ENCODE results near the gene WDR18. TPM values are rescaled to one million over a fixed set of nuclear protein-coding genes. Genes with fewer than 3 reads are reported as not detected.
A peak's percentile ranks its signal among the peaks of the same experiment; 100 is the strongest.

Gene WDR18
- total RNA-seq, 2 experiments from 2014 or later, result 39.2 to 49.2 TPM

- no peak for DNase-seq
- ChIA-PET CTCF (interaction anchor here (1.5 kb wide), 2 partner anchors 58 to 264 kb away, joined by 3 to 4 read pairs; no protein-coding TSS in a partner anchor), POLR2A (no interaction called here)
- no peak overlapping the region for H3K27ac Mint-ChIP-seq
- H3K9me3 Mint-ChIP-seq, result no peaks in the 10 kb centered on the region
- peaks cover 18% of the 10 kb centered on the region for H3K4me1 Mint-ChIP-seq
- no peaks in the 10 kb centered on the region for H3K36me3 Mint-ChIP-seq (ENCODE audit: low read depth)
- no peaks in the 10 kb centered on the region for H3K27me3 Mint-ChIP-seq
- H3K4me3 Mint-ChIP-seq, result no peak overlapping the region
Measured at GRCh38 chr19:980133-980998, 3.8 kb upstream of the WDR18 start.

GRCh38 chr19:982567-983170 lies 1.5 kb upstream of the WDR18 start:
- Mint-ChIP-seq H3K9me3 (no peaks in the 10 kb centered on the region), H3K4me3 (no peak overlapping the region), H3K27ac (no peak overlapping the region), H3K27me3 (no peaks in the 10 kb centered on the region), H3K36me3 (ENCODE audit: low read depth) (no peaks in the 10 kb centered on the region), H3K4me1 (peaks cover 27% of the 10 kb centered on the region)
- POLR2A ChIA-PET, result no interaction called here
- DNase-seq, result peak; percentile 65
- CTCF ChIA-PET, result interaction anchor here (0.7 to 2.6 kb wide), 9 partner anchors 9 to 284 kb away, joined by 3 to 34 read pairs (median 3); no protein-coding TSS in a partner anchor

GRCh38 chr19:986083-986482 lies 1.9 kb downstream of the WDR18 start:
- Mint-ChIP-seq H3K4me3 (peak overlapping the region; percentile 89), H3K4me1 (peaks cover 27% of the 10 kb centered on the region), H3K9me3 (no peaks in the 10 kb centered on the region), H3K27me3 (no peaks in the 10 kb centered on the region), H3K36me3 (ENCODE audit: low read depth) (peaks cover 3% of the 10 kb centered on the region), H3K27ac (peak overlapping the region; percentile 74)
- DNase-seq, result no peak
- CTCF ChIA-PET, result interaction anchor here (1.2 kb wide), 1 partner anchor 15 kb away, joined by 3 read pairs; no protein-coding TSS in a partner anchor
- POLR2A ChIA-PET, result no interaction called here

DNA sequence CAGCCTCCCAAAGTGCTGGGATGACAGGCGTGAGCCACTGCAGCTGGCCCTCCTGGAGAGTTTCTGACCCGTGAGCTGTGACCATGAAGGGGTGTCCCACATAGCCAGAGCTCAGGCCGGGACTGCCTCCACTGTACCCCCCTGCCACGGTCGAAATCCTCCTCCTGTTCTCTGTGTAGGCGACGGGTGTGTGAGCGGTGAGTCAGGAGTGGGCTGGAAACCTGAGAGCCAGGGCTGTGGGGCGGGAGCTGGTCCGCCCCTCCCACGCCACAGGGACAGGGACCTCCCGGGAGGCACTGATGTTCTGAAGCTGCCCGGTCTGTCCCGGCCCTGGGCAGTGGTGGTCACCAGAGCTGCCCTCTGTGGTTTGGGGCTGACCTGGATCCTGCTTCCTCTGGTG lies 3.9 kb downstream of the WDR18 start:
- DNase-seq, result no peak
- Mint-ChIP-seq H3K4me3 (no peak overlapping the region), H3K27ac (no peak overlapping the region), H3K36me3 (ENCODE audit: low read depth) (peaks cover 7% of the 10 kb centered on the region), H3K4me1 (peaks cover 25% of the 10 kb centered on the region), H3K9me3 (no peaks in the 10 kb centered on the region), H3K27me3 (no peaks in the 10 kb centered on the region)
- CTCF ChIA-PET, result interaction anchor here (1.6 kb wide), 1 partner anchor 65 kb away, joined by 5 read pairs; no protein-coding TSS in a partner anchor
- POLR2A ChIA-PET, result no interaction called here

DNA sequence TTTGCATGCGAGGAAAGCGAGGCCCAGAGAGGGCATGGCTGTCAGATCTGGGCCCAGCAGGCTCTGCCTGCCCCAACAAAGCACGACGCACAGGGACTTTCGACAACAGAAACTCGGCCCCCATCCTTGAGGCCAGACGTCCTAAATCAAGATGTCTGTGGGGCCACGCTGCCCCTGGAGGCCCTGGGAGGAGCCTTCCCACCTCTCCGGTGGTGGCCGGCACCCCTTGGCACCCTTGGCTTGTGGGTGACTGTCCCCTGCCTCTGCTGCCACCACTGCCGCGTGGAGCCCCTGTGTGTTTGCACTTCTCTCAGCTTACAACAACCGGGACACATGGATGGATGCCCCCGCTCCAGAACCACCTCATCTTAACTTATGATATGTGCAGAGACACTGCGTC lies 4.4 kb downstream of the WDR18 start:
- H3K9me3 Mint-ChIP-seq, result no peaks in the 10 kb centered on the region
- ChIA-PET CTCF (no interaction called here), POLR2A (no interaction called here)
- H3K4me1 Mint-ChIP-seq, result peaks cover 24% of the 10 kb centered on the region
- no peak overlapping the region for H3K27ac Mint-ChIP-seq
- peaks cover 7% of the 10 kb centered on the region for H3K36me3 Mint-ChIP-seq (ENCODE audit: low read depth)
- H3K4me3 Mint-ChIP-seq, result no peak overlapping the region
- H3K27me3 Mint-ChIP-seq, result no peaks in the 10 kb centered on the region
- DNase-seq, result no peak

DNA sequence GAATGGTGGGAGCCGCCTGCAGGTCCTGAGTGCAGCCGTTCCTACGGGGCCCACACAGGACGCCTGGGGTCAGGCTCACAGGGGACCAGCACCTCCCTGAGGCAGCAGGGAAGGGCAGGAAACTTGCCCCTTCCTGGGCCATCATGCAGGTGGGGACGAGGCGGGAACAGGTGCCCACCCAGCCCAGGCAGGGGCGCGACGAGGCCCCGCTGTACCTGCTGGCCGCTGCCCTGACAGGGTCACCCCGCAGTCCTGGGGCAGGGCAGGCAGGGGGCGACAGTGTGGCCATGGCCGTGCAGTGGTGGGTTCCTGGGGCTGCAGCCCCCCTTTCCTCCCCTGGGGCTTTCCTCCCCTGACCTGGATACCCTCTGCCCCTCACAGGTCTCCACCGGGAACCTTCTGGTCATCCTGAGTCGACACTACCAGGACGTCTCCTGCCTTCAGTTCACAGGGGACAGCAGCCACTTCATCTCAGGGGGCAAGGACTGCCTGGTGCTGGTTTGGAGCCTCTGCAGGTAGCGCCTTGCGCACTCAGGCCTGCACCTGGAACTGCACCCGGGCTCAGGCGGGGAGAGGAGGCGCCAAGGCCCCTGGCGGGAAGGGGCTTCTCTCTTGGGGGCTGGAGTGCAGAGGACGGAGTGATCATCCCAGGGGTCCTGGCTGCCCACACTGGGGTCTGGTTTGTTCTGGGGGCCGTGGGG lies 5.4 kb downstream of the WDR18 start:
- no peaks in the 10 kb centered on the region for H3K27me3 Mint-ChIP-seq
- peaks cover 7% of the 10 kb centered on the region for H3K36me3 Mint-ChIP-seq (ENCODE audit: low read depth)
- H3K27ac Mint-ChIP-seq, result no peak overlapping the region
- H3K4me3 Mint-ChIP-seq, result no peak overlapping the region
- no peaks in the 10 kb centered on the region for H3K9me3 Mint-ChIP-seq
- no peak for DNase-seq
- ChIA-PET POLR2A (no interaction called here), CTCF (no interaction called here)
- H3K4me1 Mint-ChIP-seq, result peaks cover 17% of the 10 kb centered on the region

DNA sequence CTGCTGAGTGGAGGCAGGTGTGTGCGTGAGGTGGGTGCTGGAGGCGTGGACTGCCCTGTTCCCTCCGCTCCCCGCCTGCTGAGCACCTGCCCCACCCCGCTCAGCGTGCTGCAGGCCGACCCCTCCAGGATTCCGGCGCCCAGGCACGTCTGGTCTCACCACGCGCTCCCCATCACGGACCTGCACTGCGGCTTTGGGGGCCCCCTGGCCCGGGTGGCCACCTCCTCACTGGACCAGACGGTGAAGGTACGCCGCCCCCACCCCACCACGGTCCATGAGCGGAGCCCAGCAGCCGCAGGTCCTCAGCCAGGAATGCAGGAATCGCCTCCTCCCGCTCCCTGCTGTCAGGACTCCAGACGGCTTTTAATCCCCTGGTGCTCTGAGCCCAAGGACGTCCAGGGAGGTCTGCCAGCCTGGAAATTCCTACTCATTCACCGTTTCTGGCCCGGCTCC lies 6.0 kb downstream of the WDR18 start:
- Mint-ChIP-seq H3K9me3 (no peaks in the 10 kb centered on the region), H3K4me3 (no peak overlapping the region), H3K27ac (no peak overlapping the region), H3K4me1 (peaks cover 11% of the 10 kb centered on the region), H3K27me3 (no peaks in the 10 kb centered on the region), H3K36me3 (ENCODE audit: low read depth) (peaks cover 7% of the 10 kb centered on the region)
- ChIA-PET CTCF (no interaction called here), POLR2A (no interaction called here)
- DNase-seq, result no peak

DNA sequence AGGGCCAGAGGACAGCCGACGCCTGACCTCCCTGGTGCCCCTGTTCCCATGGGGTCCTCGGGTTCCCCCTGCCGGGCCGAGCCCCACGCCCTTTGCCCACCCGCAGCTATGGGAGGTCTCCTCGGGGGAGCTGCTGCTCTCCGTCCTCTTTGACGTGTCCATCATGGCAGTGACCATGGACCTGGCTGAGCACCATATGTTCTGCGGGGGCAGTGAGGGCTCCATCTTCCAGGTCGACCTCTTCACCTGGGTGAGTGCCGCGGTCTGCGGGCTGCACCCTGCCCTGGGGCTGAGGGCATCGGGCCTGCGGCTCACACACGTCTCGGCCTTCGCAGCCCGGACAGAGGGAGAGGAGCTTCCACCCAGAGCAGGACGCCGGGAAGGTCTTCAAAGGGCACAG lies 6.6 kb downstream of the WDR18 start:
- Mint-ChIP-seq H3K4me1 (peaks cover 5% of the 10 kb centered on the region), H3K4me3 (no peak overlapping the region), H3K27me3 (no peaks in the 10 kb centered on the region), H3K36me3 (ENCODE audit: low read depth) (peaks cover 7% of the 10 kb centered on the region), H3K9me3 (no peaks in the 10 kb centered on the region), H3K27ac (no peak overlapping the region)
- no peak for DNase-seq
- CTCF ChIA-PET, result no interaction called here
- POLR2A ChIA-PET, result no interaction called here

DNA sequence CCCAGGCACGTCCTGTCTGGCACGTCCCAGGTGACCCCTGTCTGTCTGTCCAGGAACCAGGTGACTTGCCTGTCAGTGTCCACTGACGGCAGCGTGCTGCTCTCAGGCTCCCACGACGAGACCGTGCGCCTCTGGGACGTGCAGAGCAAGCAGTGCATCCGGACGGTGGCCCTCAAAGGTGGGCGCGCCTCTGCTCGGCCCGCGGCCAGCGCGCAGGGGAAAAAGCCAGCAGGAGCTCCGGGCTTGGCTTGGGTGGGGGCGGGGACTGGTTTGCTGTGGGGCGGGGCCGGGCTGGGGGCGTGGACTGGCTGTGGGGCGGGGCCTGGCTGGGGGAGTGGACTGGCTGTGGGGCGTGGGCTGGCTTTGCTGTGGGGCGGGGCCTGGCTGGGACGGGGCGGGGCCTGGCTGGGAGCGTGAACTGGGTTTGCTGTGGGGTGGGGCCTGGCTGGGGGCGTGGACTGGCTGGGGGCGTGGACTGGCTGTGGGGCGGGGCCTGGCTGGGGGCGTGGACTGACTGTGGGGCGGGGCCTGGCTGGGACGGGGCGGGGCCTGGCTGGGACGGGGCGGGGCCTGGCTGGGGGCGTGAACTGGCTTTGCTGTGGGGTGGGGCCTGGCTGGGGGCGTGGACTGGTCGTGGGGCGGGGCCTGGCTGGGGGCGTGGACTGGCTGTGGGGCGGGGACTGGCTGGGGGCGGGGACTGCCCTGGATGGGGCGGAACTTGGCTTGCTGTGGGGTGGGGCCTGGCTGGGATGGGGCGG lies 7.2 kb downstream of the WDR18 start:
- DNase-seq, result peak; percentile 57
- Mint-ChIP-seq H3K9me3 (no peaks in the 10 kb centered on the region), H3K36me3 (ENCODE audit: low read depth) (peaks cover 7% of the 10 kb centered on the region), H3K4me1 (peaks cover 6% of the 10 kb centered on the region), H3K27me3 (peaks cover 2% of the 10 kb centered on the region), H3K4me3 (no peak overlapping the region), H3K27ac (no peak overlapping the region)
- POLR2A ChIA-PET, result no interaction called here
- CTCF ChIA-PET, result no interaction called here

- Mint-ChIP-seq H3K9me3 (no peaks in the 10 kb centered on the region), H3K4me1 (peaks cover 6% of the 10 kb centered on the region), H3K36me3 (ENCODE audit: low read depth) (peaks cover 7% of the 10 kb centered on the region), H3K4me3 (no peak overlapping the region), H3K27ac (no peak overlapping the region), H3K27me3 (peaks cover 9% of the 10 kb centered on the region)
- POLR2A ChIA-PET, result no interaction called here
- DNase-seq, result no peak
- CTCF ChIA-PET, result interaction anchor here (0.6 kb wide), 1 partner anchor 86 kb away, joined by 3 read pairs; no protein-coding TSS in a partner anchor
Measured at GRCh38 chr19:991932-992669, 8.0 kb downstream of the WDR18 start.

DNA sequence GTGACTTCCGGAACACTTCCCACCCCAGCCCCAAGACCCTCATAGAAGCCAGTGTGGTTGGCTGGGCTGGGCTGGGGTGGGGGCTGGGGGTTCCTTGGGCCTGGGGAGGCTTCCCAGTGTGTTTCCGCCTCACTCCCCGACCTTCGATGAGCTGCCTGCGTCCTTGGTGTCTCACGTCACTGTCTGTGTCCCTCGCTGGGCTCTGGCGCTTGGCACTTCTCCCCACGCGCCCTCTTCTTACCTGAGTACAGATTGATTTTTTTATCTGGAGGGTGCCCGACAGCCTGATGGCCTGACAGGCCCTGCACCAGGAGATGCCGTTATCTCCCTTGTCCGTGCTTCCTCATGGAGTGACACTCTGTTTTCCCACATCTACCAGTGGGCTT lies 8.5 kb downstream of the WDR18 start:
- POLR2A ChIA-PET, result no interaction called here
- no peak overlapping the region for H3K4me3 Mint-ChIP-seq
- peaks cover 10% of the 10 kb centered on the region for H3K27me3 Mint-ChIP-seq

DNA sequence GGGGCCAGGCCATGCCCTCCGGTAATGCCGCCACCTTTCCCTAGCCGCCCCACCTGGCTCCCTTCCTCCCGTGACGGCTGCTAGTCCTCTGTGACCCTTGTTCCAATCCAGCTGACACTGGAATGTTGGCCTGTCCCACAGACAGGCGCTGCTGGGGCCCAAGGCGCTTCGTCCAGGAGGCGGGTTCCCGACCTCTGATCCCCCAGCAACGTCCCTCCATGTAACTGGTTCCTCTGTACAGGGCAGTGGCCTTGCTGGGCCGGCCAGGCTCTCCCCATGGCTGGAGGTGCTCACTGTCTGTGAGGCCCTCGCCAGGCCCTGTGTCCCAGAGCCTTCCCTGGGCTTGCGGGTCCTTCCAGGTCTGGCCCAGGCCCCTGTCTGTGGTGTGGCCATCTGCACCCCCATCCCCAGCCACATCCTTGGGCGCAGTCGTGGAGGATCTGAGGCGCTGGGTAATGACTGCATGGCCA lies 9.3 kb downstream of the WDR18 start:
- no peak overlapping the region for H3K27ac Mint-ChIP-seq
- no peak overlapping the region for H3K4me3 Mint-ChIP-seq
- H3K36me3 Mint-ChIP-seq (ENCODE audit: low read depth), result peaks cover 7% of the 10 kb centered on the region
- POLR2A ChIA-PET, result no interaction called here
- peaks cover 17% of the 10 kb centered on the region for H3K27me3 Mint-ChIP-seq
- peaks cover 6% of the 10 kb centered on the region for H3K4me1 Mint-ChIP-seq
- no peak for DNase-seq
- H3K9me3 Mint-ChIP-seq, result no peaks in the 10 kb centered on the region
- CTCF ChIA-PET, result no interaction called here

More for the DNA sequence above, 8.5 kb downstream of the WDR18 start:
- H3K4me1 Mint-ChIP-seq, result peaks cover 6% of the 10 kb centered on the region
- H3K9me3 Mint-ChIP-seq, result no peaks in the 10 kb centered on the region
- CTCF ChIA-PET, result interaction anchor here (0.6 kb wide), 1 partner anchor 86 kb away, joined by 3 read pairs; no protein-coding TSS in a partner anchor
- H3K27ac Mint-ChIP-seq, result no peak overlapping the region
- no peak for DNase-seq
- H3K36me3 Mint-ChIP-seq (ENCODE audit: low read depth), result peaks cover 7% of the 10 kb centered on the region
